OCI-LY1 (cell line): ENCODE data around the gene SRD5A1.

Source experiments
- H2AFZ ChIP-seq: fragments of 200-600 bp; sonication (generic), shearing (Covaris generic); 2 replicates; pipeline ENCODE4 v1.6.0; 2014; ENCODE audit warnings: antibody characterized with exemption, mild to moderate bottlenecking, low read length
- H3F3A ChIP-seq: fragments of 200-600 bp; sonication (generic), shearing (Covaris generic); 2 replicates; pipeline ENCODE4 v1.6.0; 2014; ENCODE audit warnings: mild to moderate bottlenecking, antibody characterized with exemption, low read length, moderate library complexity; ENCODE audit not compliant: insufficient read depth
- H3K27ac ChIP-seq: fragments of 200-600 bp; sonication (generic); 2 replicates; pipeline ENCODE4 v1.5.1; 2014; ENCODE audit warnings: low read length, mixed run types, mild to moderate bottlenecking, low read depth; ENCODE audit not compliant: poor library complexity, severe bottlenecking
- H3K27me3 ChIP-seq: fragments of 200-600 bp; sonication (generic); 2 replicates; pipeline ENCODE4 v1.6.0; 2014; ENCODE audit warnings: antibody characterized with exemption, mild to moderate bottlenecking, low read length, moderate library complexity; ENCODE audit not compliant: insufficient read depth
- H3K36me3 ChIP-seq: fragments of 200-600 bp; sonication (generic); 2 replicates; pipeline ENCODE4 v1.6.1; 2014; ENCODE audit warnings: mild to moderate bottlenecking, antibody characterized with exemption, low read length, moderate library complexity, mixed read lengths; ENCODE audit not compliant: insufficient read depth
- H3K4me1 ChIP-seq: fragments of 200-600 bp; sonication (generic); 2 replicates; pipeline ENCODE4 v1.5.1; 2014; ENCODE audit warnings: mild to moderate bottlenecking, low read length, moderate library complexity; ENCODE audit not compliant: insufficient read depth, severe bottlenecking
- H3K4me2 ChIP-seq: fragments of 200-600 bp; sonication (generic), shearing (Covaris generic); 2 replicates; pipeline ENCODE4 v1.6.1; 2014; ENCODE audit warnings: low read length
- H3K4me3 ChIP-seq: fragments of 200-600 bp; sonication (generic); 2 replicates; pipeline ENCODE4 v1.5.1; 2014; ENCODE audit warnings: low read length, low read depth, mild to moderate bottlenecking, mixed read lengths; ENCODE audit not compliant: poor library complexity, severe bottlenecking
- H3K79me2 ChIP-seq: fragments of 200-600 bp; shearing (Covaris generic); 2 replicates; pipeline ENCODE4 v1.6.1; 2016; ENCODE audit warnings: mixed run types, low read length, mixed read lengths; ENCODE audit not compliant: insufficient read depth
- H3K9ac ChIP-seq: fragments of 200-600 bp; sonication (generic), shearing (Covaris generic); 2 replicates; pipeline ENCODE4 v1.6.1; 2014; ENCODE audit warnings: mild to moderate bottlenecking, low read length, mixed read lengths
- H3K9me2 ChIP-seq: fragments of 200-600 bp; sonication (generic), shearing (Covaris generic); 2 replicates; pipeline ENCODE4 v1.6.1; 2014; ENCODE audit warnings: low read depth, mild to moderate bottlenecking, low read length, mixed read lengths
- H3K9me3 ChIP-seq: fragments of 200-600 bp; shearing (Covaris generic); 2 replicates; pipeline ENCODE4 v1.6.1; 2014; ENCODE audit warnings: low read length, mixed read lengths
- H4K20me1 ChIP-seq: fragments of 200-600 bp; sonication (generic), shearing (Covaris generic); 2 replicates; pipeline ENCODE4 v1.6.0; 2016; ENCODE audit warnings: mild to moderate bottlenecking, low read length; ENCODE audit not compliant: insufficient read depth
- CTCF ChIP-seq: fragments of 200-600 bp; sonication (generic), shearing (Covaris generic); IDR thresholded peaks from 2 replicates; pipeline ENCODE4 v1.5.1; 2017; ENCODE audit warnings: mild to moderate bottlenecking, antibody characterized with exemption, low read length, moderate library complexity, mixed read lengths
- EZH2 ChIP-seq: fragments of 200-600 bp; sonication (generic), shearing (Covaris generic); IDR thresholded peaks from 2 replicates; pipeline ENCODE4 v1.8.0; 2017; ENCODE audit warnings: borderline replicate concordance, mixed run types, mild to moderate bottlenecking, antibody characterized with exemption, low read length, moderate library complexity, mixed read lengths

Gene SRD5A1

GRCh38 chr5:6601816-6602215, 31.4 kb upstream of the SRD5A1 start:
- H3K27me3 ChIP-seq: no peaks in the 10 kb centered on the region

GRCh38 chr5:6602441-6602840, 30.8 kb upstream of the SRD5A1 start:
- Histone ChIP-seq H3F3A (no peaks in the 10 kb centered on the region), H4K20me1 (no peaks in the 10 kb centered on the region), H3K4me1 (no peaks in the 10 kb centered on the region), H3K79me2 (no peaks in the 10 kb centered on the region), H3K4me2 (no peak overlapping the region), H3K9me2 (no peaks in the 10 kb centered on the region), H3K27ac (no peak overlapping the region), H3K36me3 (peaks cover 98% of the 10 kb centered on the region), H3K27me3 (no peaks in the 10 kb centered on the region), H3K9ac (no peak overlapping the region), H2AFZ (no peak overlapping the region), H3K9me3 (no peaks in the 10 kb centered on the region), H3K4me3 (no peak overlapping the region)
- TF ChIP-seq EZH2 (no peak), CTCF (no peak)

More at GRCh38 chr5:6601816-6602215, 31.4 kb upstream of the SRD5A1 start:
- TF ChIP-seq EZH2 (no peak), CTCF (no peak)
- Histone ChIP-seq H3K9me2 (no peaks in the 10 kb centered on the region), H4K20me1 (no peaks in the 10 kb centered on the region), H3K4me2 (no peak overlapping the region), H3K9me3 (no peaks in the 10 kb centered on the region), H3F3A (no peaks in the 10 kb centered on the region), H2AFZ (no peak overlapping the region), H3K4me3 (no peak overlapping the region), H3K9ac (no peak overlapping the region), H3K36me3 (peaks cover 98% of the 10 kb centered on the region), H3K79me2 (no peaks in the 10 kb centered on the region), H3K4me1 (no peaks in the 10 kb centered on the region), H3K27ac (no peak overlapping the region)

- H3K9me2 ChIP-seq: no peaks in the 10 kb centered on the region
- H3K27me3 ChIP-seq: no peaks in the 10 kb centered on the region
- no peak overlapping the region for H3K4me2 ChIP-seq
- H3K4me1 ChIP-seq: no peaks in the 10 kb centered on the region
- no peaks in the 10 kb centered on the region for H3K79me2 ChIP-seq
- no peak overlapping the region for H2AFZ ChIP-seq
- no peak overlapping the region for H3K9ac ChIP-seq
- H3K36me3 ChIP-seq: peaks cover 98% of the 10 kb centered on the region
- H4K20me1 ChIP-seq: no peaks in the 10 kb centered on the region
- H3K27ac ChIP-seq: no peak overlapping the region
- H3K4me3 ChIP-seq: no peak overlapping the region
- H3K9me3 ChIP-seq: no peaks in the 10 kb centered on the region
- no peaks in the 10 kb centered on the region for H3F3A ChIP-seq
- TF ChIP-seq CTCF (no peak), EZH2 (no peak)
These were observed 29.6 kb upstream of the SRD5A1 start for GRCh38 chr5:6603643-6604042.
